NAMALWA (cell line): ENCODE results near the gene OSTF1.

Source experiments
- DNase-seq: peaks from one replicate; pipeline ENCODE4 v3.0.0-alpha.2; 2015; ENCODE audit warnings: low spot score

The OSTF1 gene

GRCh38 chr9:75167281-75167680, 79.0 kb downstream of the OSTF1 start:
- DNase-seq = no peak

DNA sequence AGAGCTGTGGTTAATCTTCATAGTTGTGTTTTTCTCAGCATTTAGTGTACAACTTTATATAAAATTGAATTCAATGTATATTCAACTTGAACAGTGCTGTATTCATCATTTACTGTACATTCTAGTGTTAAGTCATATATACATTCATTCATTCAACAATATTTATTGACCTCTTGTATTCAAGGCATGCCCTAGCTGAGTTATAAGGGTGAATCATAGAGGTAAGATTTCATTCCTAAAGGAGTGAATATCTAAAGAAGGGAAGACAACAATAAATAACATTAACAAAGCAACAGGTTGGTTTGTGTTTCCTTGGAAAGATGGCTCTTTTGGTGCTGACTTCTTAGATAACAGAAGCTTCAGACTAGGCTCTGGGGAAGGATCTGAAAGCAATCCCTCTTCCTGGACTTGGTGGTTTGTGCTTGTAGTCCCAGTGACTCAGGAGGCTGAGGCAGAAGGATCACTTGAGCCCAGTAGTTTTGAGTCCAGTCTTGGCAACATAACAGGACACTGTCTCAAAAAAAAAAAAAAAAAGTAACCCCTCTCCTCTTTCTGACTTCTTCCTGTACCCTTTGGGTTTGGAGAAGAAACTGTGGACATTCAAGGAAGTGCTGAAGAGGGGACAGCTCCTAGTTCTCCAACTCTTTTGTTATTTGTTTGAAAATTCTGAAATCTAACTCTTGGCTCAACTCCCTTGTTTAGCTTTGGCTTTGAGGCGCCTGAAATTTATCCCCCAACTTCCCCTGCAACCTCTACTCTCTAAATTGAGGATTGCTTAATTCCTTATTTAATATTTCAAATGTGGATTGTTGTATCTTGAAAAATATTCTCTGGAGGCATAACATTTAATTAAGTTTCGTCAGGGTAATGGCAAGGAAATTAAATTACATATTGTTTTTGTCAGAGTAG, 80.2 kb downstream of the OSTF1 start:
- no peak for DNase-seq

DNA sequence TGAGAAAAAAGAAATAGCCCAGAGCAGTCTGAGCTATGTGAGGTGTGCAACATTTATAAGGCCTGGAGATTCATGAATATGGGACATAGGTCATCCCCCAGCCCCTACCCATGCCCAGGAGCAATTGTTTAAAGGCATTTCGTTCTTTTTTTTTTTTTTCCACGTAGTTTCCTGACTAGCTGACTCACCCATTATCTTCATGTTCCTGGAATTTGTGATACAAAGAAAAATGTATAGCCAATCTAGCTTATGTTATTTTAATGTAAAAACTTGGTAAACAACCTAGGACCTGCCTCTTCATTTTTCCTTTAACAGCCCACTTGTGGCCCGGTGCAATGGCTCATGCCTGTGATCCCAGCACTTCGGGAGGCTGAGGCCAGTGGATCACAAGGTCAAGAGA, 81.3 kb downstream of the OSTF1 start:
- DNase-seq = no peak

DNA sequence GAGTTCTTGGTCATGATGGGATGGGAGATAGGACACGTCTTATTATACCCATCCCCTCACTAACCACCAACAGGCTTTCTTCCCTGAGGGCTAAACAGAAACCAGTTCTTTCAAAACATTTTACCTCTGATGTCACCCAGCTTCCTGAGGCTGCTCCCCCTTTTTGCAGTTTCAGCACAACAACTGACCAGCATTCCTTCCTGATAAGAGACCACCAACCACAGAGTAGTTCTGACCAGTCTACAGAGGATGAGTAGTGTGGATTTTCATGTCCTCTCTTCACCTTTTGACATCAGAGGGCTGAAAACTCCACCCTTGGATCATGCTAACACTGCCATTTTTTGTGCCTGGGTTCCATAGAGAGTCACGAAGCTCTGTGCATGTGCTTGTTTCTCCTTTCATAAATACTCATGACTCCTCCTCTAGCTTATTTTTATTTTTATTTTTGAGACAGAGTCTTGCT, 82.6 kb downstream of the OSTF1 start:
- DNase-seq = no peak

DNA sequence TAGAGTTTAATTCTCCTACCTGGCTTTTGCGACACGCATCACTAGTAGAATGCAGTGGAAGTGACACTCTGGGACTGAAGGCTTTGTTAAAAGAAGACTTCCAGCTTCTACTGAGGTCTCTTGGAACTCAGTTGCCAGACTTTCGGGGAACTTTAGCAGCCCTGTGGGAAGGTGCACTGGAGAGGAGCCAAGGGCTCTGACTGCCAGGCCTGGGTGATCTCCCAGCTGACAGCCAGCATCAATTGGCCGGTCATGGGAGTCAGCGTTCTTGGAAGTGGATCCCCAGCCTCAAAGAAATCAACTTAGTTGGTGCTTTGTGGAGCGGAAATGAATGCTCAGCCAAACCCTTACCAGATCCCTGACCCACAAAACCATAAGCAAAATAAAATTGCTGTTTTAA, 87.1 kb downstream of the OSTF1 start:
- DNase-seq = no peak

DNA sequence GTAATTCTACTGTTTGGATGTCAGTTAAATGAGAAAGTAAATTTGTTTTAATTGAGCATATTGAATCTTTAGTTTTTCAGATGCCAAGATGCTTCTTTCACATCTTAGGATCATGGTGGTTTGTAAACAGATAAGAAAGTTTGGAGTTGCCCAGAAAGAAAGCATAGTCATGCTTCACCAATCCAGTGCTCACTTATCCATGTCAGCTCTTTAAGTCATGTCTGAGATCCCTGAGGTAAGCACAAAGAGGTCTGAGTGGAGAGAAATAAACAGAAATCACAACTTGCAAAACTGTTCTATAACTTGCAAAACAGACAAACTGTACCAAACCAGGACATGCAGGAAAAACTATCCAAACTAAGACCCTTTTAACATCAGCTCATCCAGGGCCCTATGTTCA, 87.7 kb downstream of the OSTF1 start:
- DNase-seq = no peak

GRCh38 chr9:75181750-75182149, 93.4 kb downstream of the OSTF1 start:
- DNase-seq = no peak

- DNase-seq = no peak
Observed at GRCh38 chr9:75183306-75183705, 95.0 kb downstream of the OSTF1 start.

- no peak for DNase-seq
Observed at GRCh38 chr9:75184471-75184870, 96.2 kb downstream of the OSTF1 start.

DNA sequence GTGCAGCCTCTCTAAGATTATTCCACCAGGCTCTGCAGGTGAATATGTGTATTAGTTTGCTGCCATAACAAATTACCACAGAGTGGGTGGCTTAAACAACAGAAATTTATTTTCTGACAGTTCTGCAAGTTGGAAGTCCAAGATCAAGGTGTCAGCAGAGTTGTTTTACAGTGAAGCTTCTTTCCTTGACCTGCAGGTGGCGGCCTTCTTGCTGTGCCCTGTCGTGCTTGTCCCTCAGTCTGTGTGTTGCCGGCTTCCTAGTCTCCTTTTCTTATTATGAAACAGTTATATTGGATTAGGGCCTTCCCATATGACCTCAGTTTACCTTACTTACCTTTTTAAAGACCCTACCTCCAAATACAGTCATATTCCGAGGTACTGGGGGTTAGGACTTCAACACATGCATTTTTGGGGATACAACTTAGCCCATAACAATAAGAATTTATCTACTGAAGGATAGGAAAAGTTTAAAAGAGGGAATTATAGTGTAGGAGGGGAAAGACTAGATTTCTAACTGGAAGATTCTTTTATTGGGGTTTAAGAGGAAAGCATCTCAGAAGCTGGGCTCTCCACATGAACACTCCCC, 97.4 kb downstream of the OSTF1 start:
- DNase-seq = peak; percentile 66

GRCh38 chr9:75186767-75187380, 98.6 kb downstream of the OSTF1 start:
- DNase-seq = peak; percentile 62

- DNase-seq = no peak
Observed at GRCh38 chr9:75188756-75189155, 100.4 kb downstream of the OSTF1 start.

DNA sequence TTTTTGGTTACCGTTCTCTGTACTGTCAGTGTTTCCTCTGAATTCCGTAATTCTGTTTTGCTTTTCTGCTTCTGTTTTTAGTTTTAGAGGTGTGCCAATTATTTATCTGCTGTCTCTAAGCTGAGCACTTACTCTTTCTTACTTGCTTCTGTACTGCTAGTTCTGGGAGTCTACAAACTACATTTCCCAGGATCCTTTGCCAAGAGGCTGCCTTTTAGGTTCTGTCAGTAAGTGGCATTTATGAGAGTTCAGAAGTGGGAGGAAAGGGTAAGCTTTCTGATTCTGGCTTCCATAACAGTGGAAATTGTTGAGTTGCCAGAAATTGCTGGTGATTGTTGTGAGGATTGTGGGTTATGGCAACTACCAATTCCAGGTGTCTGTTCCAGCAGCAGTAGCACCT, 102.4 kb downstream of the OSTF1 start:
- DNase-seq = peak; percentile 21
